UCSD-AML1 (cell line): Measurements from ENCODE around the gene FOXC2.

Source experiments
- DNase-seq: peaks from one replicate; lab custom pipeline; 2025; ENCODE audit not compliant: unreplicated experiment; lab: John Stamatoyannopoulos, UW

FOXC2 gene

DNA sequence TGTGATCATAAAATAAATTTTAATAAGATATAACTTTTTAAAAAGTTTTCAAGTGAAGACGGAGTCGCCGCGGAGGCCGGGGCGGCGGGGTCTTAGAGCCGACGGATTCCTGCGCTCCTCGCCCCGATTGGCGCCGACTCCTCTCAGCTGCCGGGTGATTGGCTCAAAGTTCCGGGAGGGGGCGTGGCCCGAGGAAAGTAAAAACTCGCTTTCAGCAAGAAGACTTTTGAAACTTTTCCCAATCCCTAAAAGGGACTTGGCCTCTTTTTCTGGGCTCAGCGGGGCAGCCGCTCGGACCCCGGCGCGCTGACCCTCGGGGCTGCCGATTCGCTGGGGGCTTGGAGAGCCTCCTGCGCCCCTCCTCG lies at the start of gene FOXC2:
TSS of gene FOXC2 (plus strand) at position 229 of the 365 bp plus-strand sequence. CDS start 507 bp downstream, outside the sequence.
- no peak for DNase-seq

DNA sequence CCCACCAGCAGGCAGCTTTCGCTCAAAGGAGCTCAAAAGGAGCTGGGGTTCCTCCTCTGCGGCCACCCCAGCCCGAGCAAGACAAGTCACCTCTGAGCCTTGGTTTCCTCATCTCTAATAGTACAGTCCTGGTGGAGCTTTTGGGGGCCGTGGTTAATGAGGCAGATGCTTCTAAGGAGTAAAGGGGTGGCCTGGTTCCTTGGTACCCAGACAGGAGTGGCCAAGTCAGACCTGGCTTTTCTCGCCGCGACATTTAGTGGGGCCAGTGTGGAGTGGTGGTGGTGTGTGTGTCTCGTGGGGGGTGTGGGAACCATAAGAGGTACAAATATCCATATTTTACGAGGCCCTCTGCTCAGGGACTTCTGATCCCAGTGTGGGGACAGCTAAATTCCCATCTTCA lies 49.6 kb upstream of the FOXC2 start:
- DNase-seq: no peak

DNA sequence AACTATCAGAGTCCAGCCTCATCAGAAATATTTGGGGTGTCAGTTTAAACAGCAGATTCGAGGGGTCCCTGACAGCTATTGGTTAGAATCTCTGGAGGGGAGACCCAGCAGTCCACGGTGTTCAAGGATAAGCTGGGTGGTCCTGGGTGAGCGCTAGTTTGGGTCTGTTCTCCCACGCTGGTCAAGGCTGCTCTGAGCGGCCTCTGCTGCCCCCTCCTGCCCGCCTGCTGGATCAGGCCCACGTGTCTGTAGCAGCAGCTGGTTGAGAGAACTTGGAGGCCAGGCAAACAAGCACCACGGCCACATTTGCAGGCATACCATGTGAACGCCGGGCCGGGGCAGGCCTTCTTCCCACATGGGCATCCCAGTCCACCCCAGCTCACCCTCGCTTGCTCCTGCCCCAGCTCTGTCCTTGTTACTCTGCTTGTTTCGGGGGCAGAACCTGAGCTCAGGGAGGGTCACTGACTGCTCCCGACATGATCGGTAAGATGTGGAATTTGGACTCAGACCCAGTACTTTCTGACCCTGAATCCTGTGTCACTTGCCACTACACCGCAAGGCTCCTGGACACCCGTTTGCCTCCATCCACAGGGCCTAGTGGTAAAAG lies 48.9 kb upstream of the FOXC2 start:
- peak; percentile 58 for DNase-seq

DNA sequence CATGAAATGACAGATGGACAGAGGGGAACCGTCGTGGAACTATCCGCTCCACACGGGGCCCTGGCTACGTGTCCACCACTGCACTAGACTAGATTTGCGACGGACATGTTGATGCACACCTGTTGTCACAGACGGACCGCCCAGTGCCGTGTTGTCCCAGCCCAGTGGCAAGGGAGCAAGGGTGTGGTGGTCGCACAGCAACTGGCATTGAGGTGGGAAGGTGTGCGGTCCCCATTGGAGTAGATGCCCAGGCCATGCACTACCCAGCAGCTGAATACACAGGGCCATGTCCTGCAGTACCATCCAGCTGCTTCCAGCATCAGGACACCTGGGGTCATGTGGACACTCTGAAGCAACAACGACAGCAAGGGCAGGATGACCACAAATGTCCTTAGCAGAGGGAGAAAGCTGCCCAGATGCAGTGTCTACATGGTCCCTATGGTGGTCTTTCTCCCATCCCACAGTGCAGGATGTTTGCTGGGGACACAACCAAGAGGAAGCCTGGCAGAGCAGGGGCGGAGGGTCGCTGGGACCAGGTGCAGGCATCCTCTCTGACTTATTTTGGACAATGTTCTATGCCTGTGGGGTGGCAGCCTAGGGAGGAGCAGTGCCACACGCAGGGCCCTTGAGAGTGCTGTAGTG lies 47.5 kb upstream of the FOXC2 start:
- DNase-seq: no peak

DNA sequence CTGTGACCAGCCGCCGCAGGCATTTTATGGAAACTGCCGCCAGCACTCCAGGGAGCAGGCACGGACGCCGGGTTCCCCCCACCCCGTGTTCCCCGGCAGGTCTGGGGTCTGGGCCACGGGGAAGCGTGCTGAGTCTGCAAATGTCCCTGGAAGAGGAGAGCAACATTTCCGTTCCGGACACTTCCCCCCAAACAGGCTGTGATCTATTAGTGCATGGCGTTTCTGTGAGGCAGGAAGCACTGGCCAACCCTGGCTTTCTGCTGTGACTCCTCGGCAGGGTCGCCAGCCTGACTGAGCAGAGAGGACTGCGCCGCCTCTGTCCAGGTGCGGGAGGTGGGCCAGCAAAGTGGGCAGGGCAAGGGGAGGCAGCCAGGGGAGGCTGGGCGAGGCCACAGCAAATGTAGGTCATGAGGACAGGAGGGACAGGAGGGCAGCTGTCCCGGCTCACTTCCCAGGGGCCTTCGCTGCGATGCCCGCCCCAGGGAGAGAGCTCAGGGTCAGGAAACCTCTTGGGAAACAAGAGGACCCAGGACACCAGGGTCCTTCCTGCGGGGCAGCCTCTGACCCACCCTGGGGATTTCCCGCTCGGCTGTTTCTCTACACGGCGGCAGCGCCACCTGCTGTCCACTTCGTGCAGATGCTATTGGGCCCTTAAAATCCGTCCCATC lies 46.8 kb upstream of the FOXC2 start:
- peak; percentile 62 for DNase-seq

DNA sequence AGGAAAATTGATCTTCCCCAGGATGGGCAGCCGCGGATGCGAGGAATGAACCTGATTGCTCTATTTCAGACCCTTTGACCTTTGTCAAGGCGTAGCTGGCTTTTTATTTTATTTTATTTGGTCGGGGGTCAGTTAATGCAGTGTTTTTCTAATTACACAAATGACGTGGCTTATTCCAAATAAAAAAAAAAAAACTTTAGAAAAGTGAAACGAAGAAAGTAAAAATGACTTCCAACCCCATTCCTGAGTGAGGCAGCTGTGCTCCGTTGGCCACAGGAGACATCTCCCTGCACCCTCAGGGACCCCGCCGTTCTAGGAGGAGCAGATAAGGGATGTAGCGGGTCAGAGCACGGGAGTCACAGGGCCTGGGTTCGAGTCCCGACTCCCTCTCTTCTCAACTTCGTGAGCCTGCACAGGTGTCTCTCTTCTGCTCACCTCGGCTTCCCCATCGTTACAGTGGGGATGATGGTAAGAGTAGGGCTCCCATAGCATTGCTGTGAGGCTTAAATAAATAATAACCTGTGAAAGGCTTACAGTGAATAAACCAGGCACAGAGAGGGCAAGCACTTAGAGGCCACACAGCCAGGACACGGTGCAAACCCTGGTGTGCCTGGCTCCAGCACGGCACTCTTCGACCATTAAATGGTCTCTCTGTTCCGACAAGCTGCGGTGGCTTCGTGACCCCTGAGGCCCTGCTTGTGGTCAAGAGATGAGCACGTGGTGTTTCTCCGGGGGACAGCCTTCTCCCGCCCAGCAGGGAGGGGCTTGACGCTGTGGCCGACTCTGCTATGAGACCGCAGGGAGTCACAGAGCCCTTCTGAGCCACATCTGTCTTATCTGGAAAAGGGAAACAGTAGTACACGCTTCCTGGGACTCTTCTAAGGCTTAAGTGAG lies 46.1 kb upstream of the FOXC2 start:
- no peak for DNase-seq

DNA sequence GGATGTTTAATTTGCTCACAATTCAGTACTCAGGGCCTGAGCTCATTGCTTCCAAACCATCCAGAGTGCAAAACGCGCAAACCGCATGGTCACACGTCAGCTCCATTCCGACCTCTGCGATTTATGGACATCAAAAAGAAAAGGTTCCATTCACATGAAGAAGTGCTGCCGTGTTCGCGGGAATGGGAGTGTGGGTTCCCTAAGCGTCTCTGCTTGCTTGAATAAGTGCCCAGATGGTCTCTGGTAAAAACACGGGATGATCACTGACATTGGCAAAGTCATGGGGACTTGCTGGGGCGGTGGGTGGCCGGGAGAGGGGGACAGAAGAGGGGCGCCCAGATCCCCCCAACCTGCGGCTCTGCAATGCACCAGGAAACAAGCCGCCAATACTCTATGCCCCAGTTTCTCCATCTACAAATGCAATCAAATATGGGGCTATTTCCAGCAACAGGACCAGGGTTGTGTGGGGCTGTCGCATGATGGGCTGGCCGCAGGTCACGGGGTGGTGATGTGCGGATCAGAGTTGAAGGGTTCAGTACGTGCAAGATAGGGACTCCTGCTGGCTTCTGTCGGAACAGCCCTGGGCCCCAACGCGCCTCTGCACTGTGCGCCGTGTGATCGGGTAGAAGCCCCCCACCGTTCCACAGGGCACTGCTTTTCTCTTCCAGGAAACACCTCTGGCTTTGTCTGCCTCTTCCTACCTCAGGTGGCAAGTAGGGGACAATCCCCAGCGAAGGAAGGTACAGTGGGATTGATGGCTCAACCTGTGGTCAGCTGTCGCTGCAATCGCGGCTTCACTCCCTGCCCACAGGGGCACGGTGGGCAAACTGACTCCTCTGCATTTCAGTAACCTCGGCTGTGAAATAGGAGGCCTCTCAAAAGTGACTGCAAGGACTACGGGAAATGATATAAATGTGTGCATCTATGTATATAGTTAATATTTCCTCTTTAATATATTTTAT lies 45.1 kb upstream of the FOXC2 start:
- DNase-seq: no peak

DNA sequence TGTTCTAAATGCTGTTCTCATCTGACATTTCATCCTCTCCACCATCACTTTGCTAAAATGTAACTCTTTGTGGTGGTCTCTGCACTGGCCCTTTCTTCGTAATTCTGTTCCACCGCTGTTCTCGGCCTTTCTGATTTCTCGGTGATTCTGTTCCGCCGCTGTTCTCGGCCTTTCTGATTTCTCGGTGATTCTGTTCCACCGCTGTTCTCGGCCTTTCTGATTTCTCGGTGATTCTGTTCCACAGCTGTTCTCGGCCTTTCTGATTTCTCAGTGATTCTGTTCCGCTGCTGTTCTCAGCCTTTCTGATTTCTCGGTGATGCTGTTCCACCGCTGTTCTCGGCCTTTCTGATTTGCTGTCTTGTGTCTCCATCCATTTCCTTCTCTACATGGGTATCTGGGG lies 44.0 kb upstream of the FOXC2 start:
- DNase-seq: no peak

DNA sequence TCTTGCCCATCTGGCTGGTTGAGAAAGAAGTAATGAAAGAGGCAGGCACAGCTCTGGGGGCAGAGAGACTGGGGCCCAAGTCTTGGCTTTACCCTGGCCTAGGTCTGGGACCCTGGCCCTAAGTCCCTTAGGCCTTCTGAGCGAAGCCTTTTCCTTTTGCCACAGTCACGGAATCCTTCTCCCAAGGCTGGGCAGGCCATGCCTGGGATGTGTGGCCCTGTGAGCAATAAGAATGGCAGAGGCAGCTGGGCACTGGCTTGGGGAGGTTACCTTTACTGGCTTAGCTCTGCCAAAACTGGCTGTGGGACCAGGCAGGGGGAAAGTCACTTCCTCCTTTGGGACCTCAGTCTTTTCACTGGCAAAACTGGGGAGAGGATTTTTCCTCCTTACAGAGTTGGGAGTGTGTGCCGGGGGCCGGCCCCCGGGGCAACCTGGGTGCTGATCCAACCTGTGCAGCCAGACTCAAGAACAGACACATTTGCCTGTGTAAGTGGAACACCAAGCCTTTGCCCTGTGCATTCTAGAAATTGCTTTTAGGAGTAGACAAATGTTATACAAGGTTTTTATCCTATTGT lies 43.4 kb upstream of the FOXC2 start:
- no peak for DNase-seq

DNA sequence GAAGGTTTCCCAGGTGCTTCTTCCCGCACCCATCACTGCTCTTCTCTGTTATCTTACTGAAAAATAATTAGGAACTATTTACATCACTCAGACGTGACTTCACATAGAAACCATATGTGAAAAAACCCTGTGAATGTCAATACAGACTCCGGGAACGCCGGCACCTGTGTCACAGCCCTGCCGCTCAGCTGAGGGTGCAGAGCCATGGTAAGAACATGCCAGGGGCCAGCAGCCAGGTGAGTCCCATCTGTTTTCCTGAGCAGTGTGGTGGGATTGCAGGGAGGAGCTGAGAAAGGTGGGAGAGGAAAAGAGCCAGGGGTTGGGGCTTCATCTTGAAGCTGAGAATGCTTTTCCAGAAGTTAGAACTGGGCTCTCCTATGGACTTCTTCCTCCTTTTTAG lies 42.6 kb upstream of the FOXC2 start:
- no peak for DNase-seq

DNA sequence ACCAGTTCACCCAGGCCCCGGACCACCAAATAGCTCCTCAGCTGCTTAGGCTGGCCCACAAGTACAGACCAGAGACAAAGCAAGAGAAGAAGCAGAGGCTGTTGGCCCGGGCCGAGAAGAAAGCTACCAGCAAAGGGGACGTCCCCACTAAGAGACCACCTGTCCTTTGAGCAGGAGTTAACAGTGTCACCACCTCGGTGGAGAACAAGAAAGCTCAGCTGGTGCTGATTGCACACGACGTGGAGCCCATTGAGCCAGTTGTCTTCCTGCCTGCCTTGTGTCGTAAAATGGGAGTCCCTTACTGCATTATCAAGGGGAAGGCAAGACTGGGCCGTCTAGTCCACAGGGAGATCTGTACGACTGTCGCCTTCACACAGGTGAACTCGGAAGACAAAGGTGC lies 40.9 kb upstream of the FOXC2 start:
- no peak for DNase-seq

DNA sequence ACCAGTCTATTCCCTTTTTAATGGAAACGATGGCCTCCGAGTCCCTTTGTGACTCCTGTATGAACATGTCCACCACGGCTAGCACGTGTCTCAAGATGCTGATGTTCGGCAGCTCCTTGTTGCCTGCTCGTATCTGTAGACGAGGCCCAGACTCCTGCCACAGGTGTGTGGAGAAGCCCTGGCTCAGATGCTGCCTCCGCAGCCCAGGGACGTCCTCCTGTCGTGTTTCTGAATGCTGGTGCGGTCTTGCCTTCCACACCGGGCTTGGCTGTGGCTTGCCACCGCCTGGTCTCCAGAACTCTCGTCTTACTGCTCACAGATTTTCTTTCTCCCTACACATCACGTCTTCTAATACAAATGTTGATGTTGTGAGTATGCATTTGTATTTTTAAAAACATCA lies 39.3 kb upstream of the FOXC2 start:
- DNase-seq: no peak

DNA sequence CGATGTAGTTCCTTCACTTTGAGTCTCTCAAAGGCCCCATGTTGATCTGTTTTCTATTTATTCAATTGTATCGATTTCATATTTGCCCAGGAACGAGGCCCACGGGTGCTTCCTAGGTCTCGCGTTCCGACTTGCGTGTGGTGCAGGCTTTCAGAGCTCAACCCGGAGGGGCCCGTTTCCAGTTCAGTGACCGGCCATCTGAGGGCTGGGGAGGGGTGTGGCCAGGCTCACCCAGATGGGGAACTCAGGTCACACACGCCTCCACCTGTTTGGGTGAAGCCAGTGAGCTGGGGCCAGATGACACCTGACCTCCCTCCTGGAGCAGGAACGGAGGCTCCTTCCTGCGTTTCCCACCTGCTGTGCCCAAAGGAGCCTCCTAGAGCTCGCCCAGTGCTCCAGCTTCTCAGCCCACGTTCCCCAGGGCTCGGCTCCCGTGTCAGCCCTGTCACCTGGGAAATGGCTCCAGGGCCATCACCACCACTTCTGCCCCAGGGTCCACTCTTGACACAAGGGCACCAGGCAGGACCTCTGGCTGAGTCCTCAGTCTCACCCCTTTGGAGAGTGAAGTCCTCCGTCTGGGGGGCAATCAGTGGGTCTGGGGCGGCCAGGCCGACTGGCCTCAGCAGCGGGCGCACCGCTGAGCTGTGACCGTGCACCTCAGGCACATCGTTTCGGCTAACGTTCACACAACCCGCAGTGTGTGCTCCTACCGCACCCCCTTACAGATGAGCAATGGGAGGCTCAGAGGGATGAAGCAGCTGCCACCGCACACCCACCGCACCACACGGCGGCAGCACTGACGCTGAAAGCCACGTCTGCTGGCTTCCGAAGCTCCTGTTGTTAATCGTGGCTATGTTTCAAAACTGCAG lies 38.3 kb upstream of the FOXC2 start:
- DNase-seq: no peak

DNA sequence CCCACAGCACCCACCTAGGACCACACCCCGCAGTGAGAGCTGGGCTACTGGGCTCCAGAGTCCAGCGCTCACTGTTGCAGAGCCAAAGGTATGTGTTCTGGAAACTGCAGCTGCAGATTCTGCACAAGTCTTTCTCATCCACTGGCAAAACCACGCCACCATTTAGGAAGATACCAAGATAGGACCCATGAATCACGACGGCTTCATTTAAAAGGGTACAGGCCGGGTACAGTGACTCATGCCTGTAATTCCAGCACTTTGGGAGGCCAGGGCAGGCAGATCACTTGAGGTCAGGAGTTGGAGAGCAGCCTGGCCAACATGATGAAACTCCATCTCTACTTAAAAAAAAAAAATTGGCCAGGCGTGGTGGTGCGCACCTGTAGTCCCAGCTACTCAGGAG lies 37.5 kb upstream of the FOXC2 start:
- no peak for DNase-seq

DNA sequence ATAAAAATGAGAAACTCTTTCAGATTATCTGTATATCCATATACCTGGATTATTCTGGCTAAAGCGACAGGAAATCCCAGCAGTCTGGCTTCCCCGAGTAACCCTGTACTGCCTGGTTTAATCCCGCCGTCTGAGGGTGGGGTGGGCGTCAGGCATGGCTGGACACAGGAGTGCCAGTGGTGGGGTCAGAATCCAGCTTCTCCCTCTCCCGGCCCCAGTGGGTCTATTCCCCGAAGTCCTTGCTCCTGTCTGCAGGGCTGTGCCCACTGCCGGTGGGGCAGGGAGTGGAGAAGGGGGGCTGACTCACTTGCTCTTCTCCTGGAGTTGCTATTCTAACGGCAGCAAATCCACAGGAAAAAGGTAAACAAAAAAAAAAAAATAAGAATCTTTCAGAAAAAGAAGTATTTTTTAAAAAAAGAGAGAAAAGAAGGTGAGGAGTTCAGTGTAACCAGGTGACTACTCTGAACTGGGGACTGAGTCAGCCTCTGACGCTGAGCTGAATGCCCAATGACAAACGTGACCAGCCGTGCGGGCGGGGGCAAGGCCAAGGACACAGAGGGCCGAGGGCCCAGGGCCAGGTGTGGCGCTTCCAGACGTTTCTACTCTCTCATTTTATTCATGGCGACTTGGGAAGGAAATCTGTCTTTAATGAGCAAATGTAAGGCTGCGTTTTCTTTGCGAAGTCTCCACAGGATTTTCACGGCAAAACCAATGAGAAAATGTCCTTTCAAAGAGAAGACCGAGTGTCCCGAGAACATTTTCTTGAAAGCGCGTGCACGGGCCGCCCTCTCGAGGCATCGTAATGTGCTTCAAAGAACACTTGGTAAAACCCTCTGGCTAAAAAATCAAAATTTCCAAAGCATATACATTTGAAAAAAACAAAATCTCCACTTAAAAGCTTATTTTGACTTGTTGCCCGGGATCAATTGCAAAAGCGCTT lies 36.1 kb upstream of the FOXC2 start:
- no peak for DNase-seq

DNA sequence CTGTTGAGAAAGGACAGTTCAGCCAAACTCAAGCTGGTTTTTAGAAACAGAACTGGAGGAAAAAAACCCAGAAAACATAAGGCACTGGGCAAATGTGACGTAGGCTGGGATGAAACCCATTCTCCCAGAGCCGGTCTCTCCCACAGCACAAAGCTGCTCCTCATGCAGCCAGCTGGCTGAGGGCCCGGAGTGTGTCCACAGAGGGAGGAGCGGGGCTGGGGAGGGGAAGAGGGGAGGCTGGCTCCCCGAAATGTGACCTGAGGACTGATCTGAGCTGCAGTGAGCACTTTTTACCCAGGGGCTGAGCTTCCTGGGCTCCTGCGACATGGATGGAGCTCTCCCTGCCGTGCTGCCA lies 35.5 kb upstream of the FOXC2 start:
- no peak for DNase-seq

DNA sequence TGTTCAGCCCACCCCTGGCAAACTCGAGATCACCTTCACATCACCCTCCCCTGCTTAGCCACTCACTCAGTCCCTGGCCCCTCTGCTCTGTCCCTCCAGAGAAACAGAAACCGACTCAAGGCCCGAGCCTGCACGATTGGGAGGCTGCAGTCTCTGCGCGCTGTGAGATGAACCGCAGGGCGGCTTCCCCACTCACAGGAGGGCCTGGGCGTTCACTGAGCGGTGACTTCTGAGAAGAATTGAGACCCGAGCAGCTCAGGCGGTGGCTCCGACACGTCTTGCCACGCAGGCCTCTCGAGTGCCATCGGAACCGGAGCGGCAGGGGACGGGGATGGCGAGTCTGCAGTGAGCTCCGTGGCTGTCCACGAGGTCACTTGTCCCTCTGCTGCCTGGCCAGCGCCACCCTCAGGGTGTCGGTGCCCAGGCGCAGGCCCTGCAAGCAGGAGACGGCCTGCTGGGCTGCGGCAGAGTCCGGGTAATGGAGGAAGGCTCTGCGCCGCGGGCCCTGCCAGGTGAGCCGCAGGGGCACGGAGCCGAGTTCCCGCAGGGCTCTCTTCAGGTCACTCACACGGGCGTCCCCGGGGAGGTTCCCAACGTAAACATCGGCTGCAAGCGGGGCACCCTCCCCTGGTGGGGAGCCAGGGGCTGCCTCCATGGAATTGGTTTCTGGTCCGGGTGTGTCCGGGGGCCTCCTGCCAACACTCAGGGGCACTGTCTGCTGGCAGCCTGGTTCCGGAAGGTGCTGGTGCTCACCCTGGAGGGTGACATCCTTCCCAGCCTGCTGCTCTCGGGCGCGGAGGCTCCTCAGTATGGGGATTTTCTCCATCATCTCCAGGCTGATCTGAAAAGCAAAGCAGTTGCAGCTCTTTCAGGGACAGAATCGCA lies 34.7 kb upstream of the FOXC2 start:
- no peak for DNase-seq
